IPS-18c (cell line): ENCODE data around the gene SPINK5.

Source experiments
- H3K4me3 ChIP-seq: 2 replicates; pipeline ENCODE4 v1.7.0; 2013; ENCODE audit warnings: low read depth, mild to moderate bottlenecking, low read length, moderate library complexity; ENCODE audit not compliant: insufficient read depth
- H3K9me3 ChIP-seq: one replicate; pipeline ENCODE4 v1.6.1; 2013; ENCODE audit warnings: mild to moderate bottlenecking, low read length, moderate library complexity; ENCODE audit not compliant: control insufficient read depth, insufficient read depth

Gene SPINK5

GRCh38 chr5:148085310-148085709 lies 21.5 kb downstream of the SPINK5 start:
- Histone ChIP-seq H3K4me3 (no peak overlapping the region), H3K9me3 (no peaks in the 10 kb centered on the region)

GRCh38 chr5:148085977-148086705 lies 22.4 kb downstream of the SPINK5 start:
- no peak overlapping the region for H3K4me3 ChIP-seq
- H3K9me3 ChIP-seq, result no peaks in the 10 kb centered on the region

GRCh38 chr5:148090146-148090772 lies 26.5 kb downstream of the SPINK5 start:
- no peak overlapping the region for H3K4me3 ChIP-seq

GRCh38 chr5:148090773-148091250 lies 27.0 kb downstream of the SPINK5 start:
- Histone ChIP-seq H3K4me3 (no peak overlapping the region), H3K9me3 (no peaks in the 10 kb centered on the region)

More at GRCh38 chr5:148090146-148090772, 26.5 kb downstream of the SPINK5 start:
- H3K9me3 ChIP-seq, result no peaks in the 10 kb centered on the region

DNA sequence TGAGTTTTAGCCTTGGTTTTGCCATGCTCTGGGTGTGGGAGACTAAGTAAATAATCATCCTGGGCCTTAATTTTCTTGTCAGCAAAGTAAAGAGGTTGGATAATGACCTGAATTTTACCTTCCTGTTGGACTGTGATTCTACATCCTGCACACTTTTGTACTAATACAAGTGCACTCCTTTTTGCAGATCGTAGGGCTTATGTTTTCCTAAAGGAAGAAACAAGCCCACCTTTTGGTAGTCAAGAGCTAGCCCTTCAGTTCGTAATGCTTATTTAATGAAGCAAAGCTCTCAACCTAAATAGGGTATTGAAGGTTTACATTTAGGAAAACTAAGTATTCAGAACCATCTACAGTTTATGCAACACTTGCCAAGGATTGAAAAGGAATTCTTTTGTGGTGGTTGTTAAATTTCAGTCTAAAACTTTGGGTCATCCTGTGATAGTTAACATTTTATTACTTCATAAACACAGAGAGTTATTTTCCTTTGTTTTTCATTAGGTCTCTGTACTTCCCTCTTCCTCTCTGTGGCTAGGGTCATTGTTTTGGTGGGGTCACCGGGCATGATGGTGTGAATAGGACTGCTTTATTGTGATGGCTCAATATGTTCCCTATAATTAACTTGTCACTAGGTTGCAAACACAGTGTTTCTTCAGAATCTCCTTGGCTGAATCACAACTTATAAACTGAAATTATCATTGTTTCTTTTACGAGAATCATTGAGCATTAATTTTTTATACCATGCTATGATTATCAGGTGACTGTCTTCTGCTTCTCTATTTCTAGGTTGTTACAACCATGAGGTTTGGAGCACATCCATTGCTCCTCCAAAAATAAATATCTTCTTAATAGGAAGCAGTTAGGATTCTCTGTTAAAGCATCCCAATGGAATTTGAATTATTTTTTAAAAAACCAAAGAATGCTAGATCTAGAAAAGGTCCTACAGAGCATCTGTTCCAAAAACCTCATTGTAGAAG lies 28.5 kb downstream of the SPINK5 start:
- no peaks in the 10 kb centered on the region for H3K9me3 ChIP-seq
- H3K4me3 ChIP-seq, result no peak overlapping the region

GRCh38 chr5:148094336-148094735 lies 30.6 kb downstream of the SPINK5 start:
- H3K9me3 ChIP-seq, result no peaks in the 10 kb centered on the region
- no peak overlapping the region for H3K4me3 ChIP-seq

DNA sequence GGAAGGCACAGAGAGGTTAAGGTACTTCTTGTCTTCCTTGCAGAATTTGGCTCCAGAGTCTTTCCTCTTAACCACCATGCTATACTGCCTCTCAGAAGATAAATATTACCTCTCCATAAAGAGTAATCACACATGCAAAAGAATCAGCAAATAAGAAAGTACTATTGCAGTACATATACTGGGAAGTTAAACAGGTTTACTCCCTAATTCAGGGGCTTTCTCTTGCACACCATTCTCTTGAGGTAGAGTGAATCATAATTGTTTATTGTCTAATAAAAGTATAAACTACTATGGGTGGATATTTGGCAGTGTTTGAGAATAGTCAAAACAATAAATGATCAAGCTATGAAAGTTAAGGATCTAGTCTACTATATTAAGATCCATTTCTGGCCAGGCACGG lies 40.4 kb downstream of the SPINK5 start:
- Histone ChIP-seq H3K4me3 (no peak overlapping the region), H3K9me3 (no peaks in the 10 kb centered on the region)

- Histone ChIP-seq H3K9me3 (no peaks in the 10 kb centered on the region), H3K4me3 (no peak overlapping the region)
Observed at GRCh38 chr5:148107608-148108007, 43.8 kb downstream of the SPINK5 start.

DNA sequence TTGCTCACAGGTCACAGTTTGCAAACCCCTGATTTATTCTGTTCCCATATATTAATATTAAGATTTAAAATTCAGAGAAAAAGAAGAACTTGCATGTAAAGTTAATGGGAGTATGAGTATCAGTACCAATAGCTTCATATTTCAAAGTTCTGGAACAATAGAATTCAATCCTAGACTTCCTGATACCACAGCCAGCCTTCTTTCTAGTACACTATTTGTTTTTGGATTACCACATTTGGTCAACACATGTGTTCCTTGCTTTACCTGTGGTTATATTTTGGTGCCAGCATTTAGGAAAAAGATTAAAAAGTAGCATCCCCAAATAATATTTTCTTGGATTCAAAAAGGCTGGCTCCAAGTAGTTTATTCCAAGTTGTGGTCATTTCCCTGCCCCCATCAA lies 49.5 kb downstream of the SPINK5 start:
- no peaks in the 10 kb centered on the region for H3K9me3 ChIP-seq
- H3K4me3 ChIP-seq, result no peak overlapping the region

- Histone ChIP-seq H3K9me3 (no peaks in the 10 kb centered on the region), H3K4me3 (no peak overlapping the region)
Observed at GRCh38 chr5:148120317-148120716, 56.5 kb downstream of the SPINK5 start.

- H3K9me3 ChIP-seq, result no peaks in the 10 kb centered on the region
- no peak overlapping the region for H3K4me3 ChIP-seq
Observed at GRCh38 chr5:148125641-148126040, 61.9 kb downstream of the SPINK5 start.

- no peaks in the 10 kb centered on the region for H3K9me3 ChIP-seq
- H3K4me3 ChIP-seq, result no peak overlapping the region
Observed at GRCh38 chr5:148135091-148136048, 71.6 kb downstream of the SPINK5 start.

- Histone ChIP-seq H3K9me3 (no peaks in the 10 kb centered on the region), H3K4me3 (no peak overlapping the region)
Observed at GRCh38 chr5:148140846-148141245, 77.1 kb downstream of the SPINK5 start.

DNA sequence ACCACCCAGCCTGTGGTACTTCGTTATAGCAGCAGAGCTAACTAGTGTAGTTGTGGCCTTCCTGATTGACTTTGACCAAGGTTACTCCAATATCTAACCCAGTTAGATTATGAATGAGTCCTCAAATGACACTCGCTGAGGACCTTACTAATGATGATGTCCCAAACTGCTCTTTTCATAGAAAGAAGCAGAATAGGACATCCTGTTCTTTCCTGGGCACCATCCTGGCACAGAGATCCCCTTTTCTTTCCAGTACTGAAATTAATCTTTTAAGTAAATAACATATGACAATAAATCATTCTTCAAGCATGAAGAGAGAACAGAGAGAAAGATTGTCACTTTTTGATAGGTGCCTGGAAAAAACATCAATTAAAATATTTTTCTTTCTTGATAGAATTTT lies 77.9 kb downstream of the SPINK5 start:
- Histone ChIP-seq H3K4me3 (no peak overlapping the region), H3K9me3 (no peaks in the 10 kb centered on the region)

DNA sequence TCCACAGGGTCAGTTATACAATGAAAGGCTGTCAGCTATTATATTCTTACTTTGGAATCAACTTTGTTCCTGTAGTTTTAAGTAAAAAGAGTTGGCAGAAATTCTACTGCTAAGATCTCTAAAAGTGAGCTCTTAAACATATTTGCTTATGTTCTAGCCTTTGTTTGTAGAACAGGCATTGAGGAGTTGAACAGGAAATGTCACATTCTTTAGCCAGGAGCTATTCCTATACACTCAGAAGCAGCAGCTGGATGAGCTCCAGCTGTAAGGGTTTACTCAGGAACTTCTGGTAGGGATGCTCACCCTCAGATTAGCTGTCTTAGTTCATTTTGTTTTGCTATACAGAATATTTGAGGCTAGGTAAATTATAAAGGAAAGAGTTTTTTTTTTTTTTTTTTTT lies 82.1 kb downstream of the SPINK5 start:
- Histone ChIP-seq H3K9me3 (no peaks in the 10 kb centered on the region), H3K4me3 (no peak overlapping the region)

- Histone ChIP-seq H3K9me3 (no peaks in the 10 kb centered on the region), H3K4me3 (no peak overlapping the region)
Observed at GRCh38 chr5:148146487-148146886, 82.7 kb downstream of the SPINK5 start.

GRCh38 chr5:148147415-148147814 lies 83.6 kb downstream of the SPINK5 start:
- no peaks in the 10 kb centered on the region for H3K9me3 ChIP-seq

More at GRCh38 chr5:148147415-148147814, 83.6 kb downstream of the SPINK5 start:
- no peak overlapping the region for H3K4me3 ChIP-seq
